Subcutaneous abdominal adipose tissue (tissue), 5 donors: ENCODE results near the gene SLC66A2.

ENCODE experiments used
- H3K27ac ChIP-seq: one replicate; pipeline ENCODE4 v1.7.0; 2013; ENCODE audit warnings: low read depth, mild to moderate bottlenecking, inconsistent platforms, low read length, moderate library complexity
- H3K27me3 ChIP-seq, 5 donors: one replicate each; pipeline ENCODE4 v1.7.0; 2013; ENCODE audit warnings: low read length in 5 of 5, inconsistent platforms in 1 of 5; ENCODE audit not compliant: control insufficient read depth in 5 of 5, insufficient read depth in 4 of 5
- H3K36me3 ChIP-seq, 5 donors: one replicate each; pipeline ENCODE4 v1.7.0; 2013; ENCODE audit warnings: low read length in 5 of 5; ENCODE audit not compliant: control insufficient read depth in 5 of 5, insufficient read depth in 5 of 5
- H3K4me1 ChIP-seq, 5 donors: one replicate each; pipeline ENCODE4 v1.7.0; 2013; ENCODE audit warnings: low read length in 5 of 5, mild to moderate bottlenecking in 3 of 5, moderate library complexity in 1 of 5; ENCODE audit not compliant: control insufficient read depth in 5 of 5, insufficient read depth in 5 of 5
- H3K4me3 ChIP-seq, 5 donors: one replicate each; pipeline ENCODE4 v1.7.0; 2013; ENCODE audit warnings: low read length in 5 of 5, low read depth in 1 of 5
- H3K9ac ChIP-seq, 5 donors: one replicate each; pipeline ENCODE4 v1.7.0; 2013; ENCODE audit warnings: low read length in 5 of 5, mild to moderate bottlenecking in 4 of 5, moderate library complexity in 3 of 5
- H3K9me3 ChIP-seq, 5 donors: one replicate each; pipeline ENCODE4 v1.7.0; 2013; ENCODE audit warnings: low read length in 5 of 5; ENCODE audit not compliant: control insufficient read depth in 5 of 5
- donor health status: healthy.
- donor health status: healthy.
- donor health status: healthy.
- donor health status: healthy.
- donor health status: healthy.

Gene SLC66A2

DNA sequence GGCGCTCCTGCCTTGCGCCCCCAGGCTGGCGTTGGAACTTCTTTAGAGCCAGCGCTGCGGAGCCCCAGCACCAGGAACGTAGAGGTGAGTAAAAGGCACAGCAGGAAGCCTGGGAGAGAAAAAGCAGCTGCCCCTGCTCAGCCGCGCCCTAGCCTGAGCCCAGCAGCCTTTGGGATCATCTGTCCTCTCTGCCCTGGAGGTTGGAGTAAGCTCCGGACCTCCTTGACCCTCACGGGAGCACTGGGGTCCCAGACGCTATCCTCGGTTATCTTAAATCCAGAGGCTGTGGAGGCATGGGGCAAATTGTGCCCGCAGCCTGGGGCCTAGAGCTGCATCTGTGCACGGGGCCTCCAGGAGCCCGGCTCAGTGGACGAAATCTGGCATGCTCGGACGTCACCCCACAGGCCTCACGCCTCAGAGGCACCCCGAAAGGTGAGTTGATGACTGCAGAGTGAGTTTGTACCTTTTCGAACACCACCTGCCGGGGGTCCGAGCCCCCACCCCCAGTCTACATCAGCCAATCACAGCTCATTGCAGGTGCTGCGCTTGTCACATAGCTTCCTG lies 1.6 kb upstream of the SLC66A2 start:
- Histone ChIP-seq H3K9ac (no peak overlapping the region), H3K9me3 (no peaks in the 10 kb centered on the region), H3K36me3 (peaks cover 0 to 5% (median 3%) of the 10 kb centered on the region in 5 donors), H3K4me1 (peaks cover 9 to 34% (median 30%) of the 10 kb centered on the region in 5 donors), H3K4me3 (no peak overlapping the region), H3K27ac (no peak overlapping the region), H3K27me3 (no peaks in the 10 kb centered on the region)

DNA sequence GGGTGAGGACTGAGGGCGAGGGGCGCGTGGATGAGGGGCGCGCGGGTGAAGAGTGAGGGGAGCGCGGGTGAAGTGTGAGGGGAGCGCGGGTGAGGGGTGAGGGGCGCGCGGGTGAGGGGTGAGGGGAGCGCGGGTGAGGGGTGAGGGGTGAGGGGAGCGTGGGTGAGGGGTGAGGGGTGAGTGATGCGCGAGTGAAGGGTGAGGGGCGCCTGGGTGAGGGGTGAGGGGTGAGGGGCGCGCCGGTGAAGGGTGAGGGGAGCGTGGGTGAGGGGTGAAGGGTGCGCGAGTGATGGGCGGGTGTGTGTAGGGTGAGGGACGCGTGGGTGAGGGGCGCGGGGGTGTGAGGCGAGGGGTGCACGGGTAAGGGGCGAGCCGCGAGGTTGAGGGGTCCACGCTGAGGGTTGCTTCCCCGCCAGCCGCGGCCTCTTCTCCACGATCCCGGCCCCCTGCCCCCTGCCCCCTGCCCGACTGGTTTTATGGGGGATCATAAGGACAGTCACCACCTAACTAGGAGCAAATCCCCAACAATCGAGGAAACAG lies 1.1 kb upstream of the SLC66A2 start:
- Histone ChIP-seq H3K4me3 (peak overlapping the region in 3 of 5 donors; percentile 68 to 76 (median 69)), H3K27me3 (no peaks in the 10 kb centered on the region), H3K9me3 (no peaks in the 10 kb centered on the region), H3K4me1 (peaks cover 10 to 39% (median 36%) of the 10 kb centered on the region in 5 donors), H3K36me3 (peaks cover 0 to 7% (median 4%) of the 10 kb centered on the region in 5 donors), H3K27ac (no peak overlapping the region), H3K9ac (peak overlapping the region in 2 of 5 donors; percentile 48 to 64)

DNA sequence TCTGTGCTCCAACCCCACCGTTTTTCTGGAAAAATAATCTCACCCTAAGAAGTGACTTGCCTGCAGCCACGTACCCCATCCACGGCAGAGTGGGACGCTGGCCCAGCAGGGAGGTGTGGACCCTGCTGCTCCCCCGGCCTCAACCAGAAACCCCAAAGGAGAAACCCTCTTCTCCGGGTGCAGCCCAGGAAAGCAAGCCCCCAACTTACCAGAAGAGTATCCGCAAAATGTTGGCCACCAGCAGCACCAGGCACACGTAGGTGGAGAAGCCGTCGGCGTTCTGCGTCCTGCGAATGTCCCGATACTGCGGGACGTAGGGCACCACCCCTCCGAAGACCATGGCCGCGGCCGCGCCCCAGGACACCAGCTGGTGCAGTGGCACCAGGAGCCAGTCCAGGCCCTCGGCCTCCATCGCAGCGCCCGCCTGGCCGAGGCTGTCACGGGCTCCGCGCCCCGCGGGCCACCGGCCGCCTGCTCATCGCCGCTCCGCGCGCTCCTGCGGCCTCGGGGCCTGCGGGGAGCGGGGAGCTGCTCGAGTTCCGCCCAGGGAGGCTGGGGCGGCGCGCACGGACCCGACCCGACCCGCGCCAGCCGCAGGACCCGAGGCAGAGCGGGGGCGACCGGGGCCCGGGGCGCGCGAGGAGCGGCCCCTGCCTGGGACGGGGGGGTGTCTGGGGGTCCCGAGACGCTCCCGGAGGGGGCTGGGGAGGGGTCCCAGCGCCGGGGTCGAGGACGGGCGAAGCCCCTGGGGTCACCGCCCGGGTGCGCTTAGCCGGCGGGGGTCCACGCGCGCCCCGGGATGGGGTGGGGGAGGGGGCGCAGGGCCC lies 725 bp downstream of the SLC66A2 start:
- no peaks in the 10 kb centered on the region for H3K27me3 ChIP-seq
- peaks cover 10 to 50% (median 46%) of the 10 kb centered on the region in 5 donors for H3K4me1 ChIP-seq
- H3K27ac ChIP-seq = peak overlapping the region; percentile 75

DNA sequence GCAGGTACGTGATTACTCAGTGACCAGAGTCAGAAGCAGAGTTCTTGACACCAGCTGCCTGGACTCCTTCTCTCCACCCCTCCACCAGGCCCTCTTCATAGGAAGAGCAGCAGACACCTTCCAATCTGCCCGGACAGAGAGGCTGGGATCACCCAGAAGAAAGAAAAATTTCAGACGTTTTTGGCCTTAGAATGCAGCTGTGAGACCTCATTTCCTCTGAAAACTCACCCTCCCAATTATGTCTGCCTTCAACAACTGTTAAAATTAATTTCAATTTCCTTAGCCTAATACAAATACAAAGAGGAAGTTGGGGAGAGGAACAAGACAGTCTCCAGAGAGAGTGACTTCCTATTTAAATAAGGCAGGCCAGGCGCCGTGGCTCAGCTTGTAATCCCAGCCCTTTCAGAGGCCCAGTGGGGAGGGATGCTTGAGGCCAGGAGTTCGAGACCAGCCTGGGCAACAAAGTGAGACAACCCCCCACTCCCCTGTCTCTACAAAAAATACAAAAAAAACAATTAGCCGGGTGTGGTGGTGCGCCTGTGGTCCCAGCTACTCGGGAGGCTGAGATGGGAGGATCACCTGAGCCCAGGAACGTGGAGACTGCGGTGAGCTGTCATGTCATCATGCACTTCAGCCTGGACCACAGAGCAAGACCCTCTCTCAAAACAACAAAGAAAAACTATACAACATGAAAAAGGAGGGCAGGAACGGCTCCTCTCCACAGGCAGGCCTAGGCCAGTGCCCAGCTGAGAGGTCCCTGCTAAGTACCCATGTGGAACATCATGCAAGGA lies 1.6 kb downstream of the SLC66A2 start:
- H3K9ac ChIP-seq = peak overlapping the region; percentile 25 to 81 (median 60)
- peak overlapping the region; percentile 75 for H3K27ac ChIP-seq
- H3K4me1 ChIP-seq = peaks cover 12 to 59% (median 54%) of the 10 kb centered on the region in 5 donors

More for the DNA sequence above, 725 bp downstream of the SLC66A2 start:
- Histone ChIP-seq H3K4me3 (peak overlapping the region; percentile 68 to 89 (median 77)), H3K9me3 (no peaks in the 10 kb centered on the region), H3K36me3 (peaks cover 0 to 10% (median 7%) of the 10 kb centered on the region in 5 donors), H3K9ac (peak overlapping the region; percentile 25 to 81 (median 62))

DNA sequence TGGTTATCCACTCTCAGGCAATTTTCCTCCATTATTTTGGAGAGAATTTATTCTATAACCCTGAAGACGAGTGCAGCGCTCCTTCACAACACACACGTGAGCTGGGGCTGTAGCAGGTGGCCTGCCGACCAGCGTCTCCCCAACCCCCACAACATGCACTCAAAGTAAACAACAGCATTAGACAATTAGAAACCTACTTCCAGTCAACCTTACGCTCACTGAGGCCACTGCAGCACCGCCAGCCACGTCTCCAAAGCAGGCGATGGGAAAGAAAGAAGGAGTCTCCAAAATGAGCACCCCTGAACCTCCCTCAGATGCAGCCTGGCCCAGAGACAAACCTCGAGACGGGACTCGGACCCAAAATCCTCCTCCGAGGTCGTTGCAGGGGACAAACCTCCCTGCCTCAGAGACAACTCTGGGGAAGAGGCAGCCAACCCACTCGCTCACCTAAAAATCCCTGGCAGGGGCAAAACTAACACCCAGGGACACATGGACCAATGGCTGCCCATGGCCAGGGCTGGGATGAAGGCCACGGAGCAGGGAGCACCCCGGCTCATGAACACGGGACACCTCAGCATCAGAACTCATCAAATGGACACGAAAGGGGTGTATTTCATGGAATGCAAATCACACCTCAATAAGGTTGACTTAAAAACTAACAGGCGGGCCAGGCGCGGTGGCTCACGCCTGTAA lies 2.6 kb downstream of the SLC66A2 start:
- H3K36me3 ChIP-seq = peaks cover 0 to 11% (median 7%) of the 10 kb centered on the region in 5 donors
- H3K27me3 ChIP-seq = no peaks in the 10 kb centered on the region
- H3K4me1 ChIP-seq = peaks cover 14 to 69% (median 64%) of the 10 kb centered on the region in 5 donors
- H3K27ac ChIP-seq = no peak overlapping the region
- peak overlapping the region in 3 of 5 donors; percentile 14 to 68 (median 22) for H3K4me3 ChIP-seq
- no peaks in the 10 kb centered on the region for H3K9me3 ChIP-seq
- peak overlapping the region in 1 of 5 donors; percentile 81 for H3K9ac ChIP-seq

More for the DNA sequence above, 1.6 kb downstream of the SLC66A2 start:
- Histone ChIP-seq H3K4me3 (peak overlapping the region; percentile 68 to 89 (median 77)), H3K27me3 (no peaks in the 10 kb centered on the region), H3K36me3 (peaks cover 0 to 11% (median 7%) of the 10 kb centered on the region in 5 donors), H3K9me3 (no peaks in the 10 kb centered on the region)

DNA sequence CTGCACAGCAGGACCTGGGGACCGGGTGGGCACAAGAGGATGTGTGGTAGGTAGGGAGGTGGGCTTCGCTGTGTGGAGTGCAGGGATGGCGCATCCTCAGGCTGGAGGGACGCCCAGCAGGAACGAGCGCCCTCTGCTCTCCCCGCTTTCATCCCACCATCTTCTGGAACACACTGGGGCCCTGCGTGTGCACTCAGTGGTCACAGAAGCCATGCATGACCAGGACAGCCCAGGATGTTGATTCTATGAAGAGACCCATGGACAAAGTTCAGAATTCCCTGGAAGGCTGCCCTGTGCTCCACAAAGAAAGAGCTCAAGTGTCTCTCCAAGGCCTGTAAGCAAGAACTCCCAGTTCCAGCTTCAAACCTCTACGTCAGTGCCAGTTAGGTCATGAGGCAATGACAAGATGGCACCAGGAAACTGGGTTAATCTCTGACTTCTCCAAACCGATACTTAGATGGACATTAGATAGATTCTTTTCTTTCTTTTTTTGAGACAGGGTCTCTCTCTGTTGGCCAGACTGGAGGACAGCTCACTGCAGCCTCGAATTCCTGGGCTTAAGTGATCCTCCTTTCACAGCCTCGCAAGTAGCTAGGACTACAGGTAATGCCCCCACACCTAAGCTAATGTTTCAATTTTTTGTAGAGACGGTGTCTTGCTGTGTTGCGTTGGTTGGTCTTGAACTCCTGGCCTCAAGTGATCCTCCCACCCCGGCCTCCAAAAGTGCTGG lies 3.4 kb downstream of the SLC66A2 start:
- H3K9ac ChIP-seq = no peak overlapping the region
- H3K27me3 ChIP-seq = no peaks in the 10 kb centered on the region
- peaks cover 14 to 77% (median 68%) of the 10 kb centered on the region in 5 donors for H3K4me1 ChIP-seq
- no peaks in the 10 kb centered on the region for H3K9me3 ChIP-seq
- H3K36me3 ChIP-seq = peaks cover 0 to 15% (median 10%) of the 10 kb centered on the region in 5 donors
- H3K4me3 ChIP-seq = peak overlapping the region in 1 of 5 donors; percentile 1
- H3K27ac ChIP-seq = no peak overlapping the region

DNA sequence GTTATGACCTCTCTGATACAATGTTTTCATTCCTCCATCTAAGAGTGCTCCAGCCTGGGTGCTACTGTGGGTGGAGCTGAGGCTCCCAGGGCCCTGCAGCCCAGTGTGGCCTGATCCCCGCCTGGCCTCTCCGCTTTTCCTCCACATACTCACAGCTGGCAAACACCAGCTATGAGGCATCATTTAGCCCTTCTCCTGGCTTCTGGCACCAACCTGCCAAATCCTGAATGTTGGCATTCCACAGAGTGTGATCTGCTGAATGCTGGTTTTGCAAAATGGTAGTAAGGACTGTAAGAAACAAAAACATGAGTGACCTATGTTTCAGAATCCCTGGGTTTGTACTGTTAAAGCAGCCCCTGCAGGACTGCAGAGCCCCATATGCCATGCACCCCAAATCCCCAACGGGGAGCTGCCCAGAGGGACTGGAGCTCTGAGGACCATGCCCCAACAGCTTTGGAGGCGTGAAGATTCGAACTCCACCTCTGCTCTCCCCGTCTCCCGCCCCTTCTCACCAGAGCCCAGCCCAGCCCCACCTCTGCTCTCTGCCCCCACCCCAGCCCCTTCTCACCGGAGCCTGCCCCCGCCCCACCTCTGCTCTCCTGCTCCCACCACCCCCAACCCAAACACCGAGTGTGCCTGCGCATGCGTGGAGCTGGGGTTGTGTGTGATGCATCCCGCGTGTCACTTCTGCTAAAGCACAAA lies 4.2 kb downstream of the SLC66A2 start:
- Histone ChIP-seq H3K9ac (no peak overlapping the region), H3K4me1 (peaks cover 14 to 85% (median 76%) of the 10 kb centered on the region in 5 donors)

DNA sequence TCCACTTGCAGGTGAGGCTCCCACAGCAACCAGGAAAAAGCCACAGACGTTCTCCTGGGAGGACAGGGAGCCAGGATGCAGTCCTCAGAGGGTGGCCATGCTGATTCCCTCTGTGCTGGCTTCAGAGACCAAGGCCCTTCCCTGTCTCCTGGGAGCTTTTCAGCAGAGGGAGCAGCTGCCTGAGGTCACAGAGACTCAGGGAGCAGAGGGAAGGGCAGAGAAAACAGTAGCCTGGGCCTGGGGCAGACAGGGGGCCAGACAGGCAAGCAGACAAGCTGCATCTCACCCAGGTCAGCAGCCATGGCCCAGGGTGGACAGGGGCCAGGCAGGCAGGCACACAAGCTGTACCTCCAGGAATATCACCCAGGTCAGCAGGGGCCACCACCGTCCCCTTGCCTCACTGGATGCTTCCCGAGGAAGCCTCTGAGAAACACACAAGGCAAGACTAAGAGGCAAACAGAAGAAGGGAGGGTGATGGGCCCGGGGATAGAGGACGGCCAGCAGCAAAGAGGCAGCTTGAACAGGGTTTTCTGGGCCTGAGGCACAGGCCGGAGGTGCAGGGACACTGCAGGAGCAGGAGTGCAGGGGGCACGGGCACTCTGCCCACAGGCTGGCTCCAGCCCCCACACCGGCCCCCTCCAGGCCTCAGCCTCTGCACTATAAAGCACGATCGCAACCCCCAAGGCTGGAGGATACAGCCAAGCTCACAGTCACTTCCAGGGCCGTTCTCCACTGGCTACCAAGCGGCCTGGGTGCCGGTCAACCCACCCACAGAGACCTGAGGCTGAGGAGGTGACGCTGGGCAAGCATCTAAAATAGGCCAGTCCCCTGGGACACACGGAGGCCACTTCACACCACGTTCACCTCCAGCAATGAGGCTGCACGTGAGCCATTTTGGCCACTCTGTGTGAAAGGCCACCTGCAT lies 6.1 kb downstream of the SLC66A2 start:
- Histone ChIP-seq H3K27me3 (no peaks in the 10 kb centered on the region), H3K9me3 (no peaks in the 10 kb centered on the region), H3K9ac (peak overlapping the region in 2 of 5 donors; percentile 41 to 62), H3K27ac (no peak overlapping the region), H3K36me3 (peaks cover 0 to 42% (median 35%) of the 10 kb centered on the region in 5 donors), H3K4me3 (no peak overlapping the region), H3K4me1 (peaks cover 14 to 94% (median 81%) of the 10 kb centered on the region in 5 donors)

More for the DNA sequence above, 4.2 kb downstream of the SLC66A2 start:
- H3K4me3 ChIP-seq = no peak overlapping the region
- no peak overlapping the region for H3K27ac ChIP-seq
- peaks cover 0 to 24% (median 18%) of the 10 kb centered on the region in 5 donors for H3K36me3 ChIP-seq
- H3K27me3 ChIP-seq = no peaks in the 10 kb centered on the region
- no peaks in the 10 kb centered on the region for H3K9me3 ChIP-seq
